H9 (cell line): ENCODE results near the gene FABP7. TPM values are rescaled to one million over a fixed set of nuclear protein-coding genes. Genes with fewer than 3 reads are reported as not detected.

ENCODE experiments used
- DNase-seq: peaks from one replicate; pipeline ENCODE4 v3.0.0-alpha.2; 2017
- H2AFZ ChIP-seq: one replicate; pipeline ENCODE4 v1.6.1; 2013; ENCODE audit warnings: mild to moderate bottlenecking, low read length, control low read depth, moderate library complexity
- H2AK5ac ChIP-seq: 2 replicates; pipeline ENCODE4 v1.6.1; 2013; ENCODE audit warnings: low read length, control low read depth, mixed read lengths; ENCODE audit not compliant: insufficient read length
- H2BK120ac ChIP-seq: one replicate; pipeline ENCODE4 v1.6.1; 2013; ENCODE audit warnings: low read depth, mild to moderate bottlenecking, low read length, control low read depth, inconsistent platforms; ENCODE audit not compliant: poor library complexity, severe bottlenecking
- H2BK12ac ChIP-seq: 2 replicates; pipeline ENCODE4 v1.6.1; 2013; ENCODE audit warnings: low read length, control low read depth, mixed read lengths, low read depth; ENCODE audit not compliant: insufficient read length
- H2BK15ac ChIP-seq: 2 replicates; pipeline ENCODE4 v1.6.1; 2013; ENCODE audit warnings: low read depth, low read length, control low read depth
- H2BK20ac ChIP-seq: one replicate; pipeline ENCODE4 v1.6.1; 2013; ENCODE audit warnings: low read depth, mild to moderate bottlenecking, low read length, control low read depth, inconsistent platforms; ENCODE audit not compliant: poor library complexity, severe bottlenecking
- H2BK5ac ChIP-seq: 2 replicates; pipeline ENCODE4 v1.6.1; 2013; ENCODE audit warnings: low read length, control low read depth, mixed read lengths; ENCODE audit not compliant: insufficient read length
- H3K14ac ChIP-seq: 2 replicates; pipeline ENCODE4 v1.6.1; 2013; ENCODE audit warnings: low read length, control low read depth; ENCODE audit not compliant: insufficient read depth
- H3K18ac ChIP-seq: 2 replicates; pipeline ENCODE4 v1.6.1; 2013; ENCODE audit warnings: low read depth, mild to moderate bottlenecking, mixed read lengths, low read length, control low read depth; ENCODE audit not compliant: insufficient read length
- H3K23ac ChIP-seq: 2 replicates; pipeline ENCODE4 v1.6.1; 2013; ENCODE audit warnings: low read length, control low read depth, mixed read lengths, low read depth; ENCODE audit not compliant: insufficient read length
- H3K23me2 ChIP-seq: 2 replicates; pipeline ENCODE4 v1.6.1; 2013; ENCODE audit warnings: low read depth, mild to moderate bottlenecking, mixed read lengths, low read length, control low read depth; ENCODE audit not compliant: insufficient read length, poor library complexity, severe bottlenecking
- H3K27ac ChIP-seq: 2 replicates; pipeline ENCODE4 v1.5.1; 2013; ENCODE audit warnings: low read length, control low read depth, mixed read lengths, low read depth; ENCODE audit not compliant: insufficient read length
- H3K27me3 ChIP-seq: 2 replicates; pipeline ENCODE4 v1.6.1; 2013; ENCODE audit warnings: low read length, control low read depth, inconsistent platforms; ENCODE audit not compliant: insufficient read depth
- H3K4ac ChIP-seq: 2 replicates; pipeline ENCODE4 v1.6.1; 2013; ENCODE audit warnings: low read depth, mild to moderate bottlenecking, control low read depth, inconsistent platforms, low read length, moderate library complexity
- H3K4me1 ChIP-seq: 2 replicates; pipeline ENCODE4 v1.6.1; 2013; ENCODE audit warnings: low read length, control low read depth, inconsistent platforms; ENCODE audit not compliant: insufficient read depth
- H3K4me2 ChIP-seq: 2 replicates; pipeline ENCODE4 v1.6.1; 2013; ENCODE audit warnings: low read length, control low read depth, mixed read lengths; ENCODE audit not compliant: insufficient read length, insufficient read depth
- H3K56ac ChIP-seq: 2 replicates; pipeline ENCODE4 v1.6.1; 2013; ENCODE audit warnings: low read depth, mild to moderate bottlenecking, mixed read lengths, low read length, control low read depth; ENCODE audit not compliant: insufficient read length
- H3K79me1 ChIP-seq: 2 replicates; pipeline ENCODE4 v1.6.1; 2013; ENCODE audit warnings: low read depth, mild to moderate bottlenecking, moderate library complexity, low read length, control low read depth, inconsistent platforms; ENCODE audit not compliant: insufficient read depth, poor library complexity, severe bottlenecking
- H3K79me2 ChIP-seq: 2 replicates; pipeline ENCODE4 v1.6.1; 2013; ENCODE audit warnings: low read length, control low read depth, inconsistent platforms; ENCODE audit not compliant: insufficient read depth
- H3K9ac ChIP-seq: 2 replicates; pipeline ENCODE4 v1.6.1; 2013; ENCODE audit warnings: low read length, control low read depth, mixed read lengths; ENCODE audit not compliant: insufficient read length; ENCODE audit errors: extremely low read depth
- H3K9me3 ChIP-seq: one replicate; pipeline ENCODE4 v1.6.1; 2013; ENCODE audit warnings: low read depth, low read length, inconsistent platforms; ENCODE audit not compliant: control insufficient read depth
- H3T11ph ChIP-seq: one replicate; pipeline ENCODE4 v1.6.1; 2013; ENCODE audit warnings: mild to moderate bottlenecking, low read length, control low read depth, inconsistent platforms
- H4K20me1 ChIP-seq: one replicate; pipeline ENCODE4 v1.6.1; 2013; ENCODE audit not compliant: control insufficient read depth, insufficient read length, insufficient read depth
- H4K5ac ChIP-seq: 2 replicates; pipeline ENCODE4 v1.6.1; 2013; ENCODE audit warnings: low read depth, mild to moderate bottlenecking, mixed read lengths, low read length, control low read depth; ENCODE audit not compliant: insufficient read length
- H4K8ac ChIP-seq: replicated peaks from 2 replicates; pipeline ENCODE4 v1.6.1; 2013; ENCODE audit warnings: low read length, control low read depth, mixed read lengths, low read depth; ENCODE audit not compliant: insufficient read length
- H4K91ac ChIP-seq: 2 replicates; pipeline ENCODE4 v1.6.1; 2013; ENCODE audit warnings: low read depth, mild to moderate bottlenecking, moderate library complexity, mixed read lengths, low read length, control low read depth; ENCODE audit not compliant: insufficient read length
- H3K27ac Mint-ChIP-seq, 3 experiments: 2 replicates in 2 of 3; 3 replicates in 1 of 3; pipeline ENCODE4 v1.8.0; 2020 to 2021; ENCODE audit warnings: mixed read lengths in 3 of 3, mild to moderate bottlenecking in 1 of 3, moderate library complexity in 1 of 3
- H3K27me3 Mint-ChIP-seq: 2 replicates; pipeline ENCODE4 v1.8.0; 2021; ENCODE audit warnings: low read depth, mild to moderate bottlenecking, moderate library complexity, mixed read lengths
- H3K36me3 Mint-ChIP-seq, 3 experiments: 2 replicates in 2 of 3; 3 replicates in 1 of 3; pipeline ENCODE4 v1.8.0; 2020 to 2021; ENCODE audit warnings: low read depth in 3 of 3, mixed read lengths in 3 of 3; ENCODE audit not compliant: insufficient read depth in 1 of 3
- H3K4me1 Mint-ChIP-seq, 2 experiments: 2 replicates each; pipeline ENCODE4 v1.8.0; 2020; ENCODE audit warnings: mixed read lengths in 2 of 2
- H3K4me3 Mint-ChIP-seq, 2 experiments: 2 replicates in 1 of 2; 3 replicates in 1 of 2; pipeline ENCODE4 v1.8.0; 2020 to 2021; ENCODE audit warnings: mild to moderate bottlenecking in 2 of 2, mixed read lengths in 2 of 2, moderate library complexity in 1 of 2
- H3K9me3 Mint-ChIP-seq, 2 experiments: 2 replicates in 1 of 2; 3 replicates in 1 of 2; pipeline ENCODE4 v1.8.0; 2020; ENCODE audit warnings: mild to moderate bottlenecking in 2 of 2, mixed read lengths in 2 of 2, moderate library complexity in 1 of 2
- WGBS: extraction: QIAGEN DNeasy Blood & Tissue Kit; methylation state at CpG from one replicate; pipeline ENCODE4 v1.1.7; 2013; ENCODE audit warnings: missing lambda C conversion rate, low lambda C conversion rate, mixed read lengths; ENCODE audit not compliant: insufficient read length; ENCODE audit errors: extremely low coverage; 5-methylcytosine and 5-hydroxymethylcytosine counted together
- total RNA-seq: library from RNA; stranded (reverse); gene quantifications from 2 replicates; pipeline ENCODE4 v1.2.1, GENCODE V29; 2021
- TF ChIP-seq, protein P1 (sequence below): fragments of 200-600 bp; sonication (generic); conservative IDR thresholded peaks from 3 replicates; pipeline ENCODE4 v1.8.0; 2021; ENCODE audit warnings: antibody characterized with exemption, mild to moderate bottlenecking

The FABP7 gene
- total RNA-seq, 1 experiment from 2014 or later, result 3.9 TPM

DNA sequence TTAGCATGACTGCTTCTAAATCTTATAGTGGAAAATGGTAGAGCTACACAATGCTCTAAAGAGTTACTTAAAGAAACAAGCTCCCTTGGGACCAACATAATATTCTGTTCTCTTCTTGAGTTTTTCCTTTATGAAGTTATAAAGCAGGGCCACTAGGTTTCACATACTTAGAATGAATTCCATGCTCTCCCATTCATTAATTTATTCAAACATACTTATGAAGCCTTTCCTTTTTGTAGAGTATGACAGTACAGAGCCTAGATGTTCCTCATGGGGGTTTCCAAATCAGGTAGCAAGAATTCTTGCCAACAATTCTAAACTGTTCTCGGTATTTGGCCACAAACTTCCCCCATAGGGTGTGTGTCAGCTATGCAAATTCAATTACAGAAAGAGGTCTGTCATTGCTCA lies 20.6 kb upstream of the FABP7 start:
- Histone ChIP-seq H4K8ac (no peak overlapping the region), H4K91ac (no peak overlapping the region), H3K4ac (no peak overlapping the region), H2BK5ac (no peak overlapping the region), H3K9ac (no peak overlapping the region), H4K5ac (no peak overlapping the region), H3K56ac (no peak overlapping the region), H3K4me1 (no peaks in the 10 kb centered on the region; the same call in 1 of the 2 replicates), H3K23me2 (no peaks in the 10 kb centered on the region), H3K23ac (no peak overlapping the region), H3K27ac (no peak overlapping the region), H3K79me1 (no peaks in the 10 kb centered on the region), H3T11ph (no peak overlapping the region), H3K14ac (no peak overlapping the region), H2AK5ac (no peak overlapping the region), H4K20me1 (no peaks in the 10 kb centered on the region), H3K27me3 (peaks cover 3% of the 10 kb centered on the region; the same call in 1 of the 2 replicates), H2BK15ac (no peak overlapping the region), H3K4me2 (no peak overlapping the region), H3K9me3 (no peaks in the 10 kb centered on the region), H2AFZ (no peak overlapping the region), H2BK12ac (no peak overlapping the region), H2BK120ac (no peak overlapping the region), H3K18ac (no peak overlapping the region), H3K79me2 (no peaks in the 10 kb centered on the region), H2BK20ac (no peak overlapping the region)
- whole genome bisulfite sequencing, result no CpG with 5 or more reads among the region's 1 CpG
- TF ChIP-seq, protein P1, sequence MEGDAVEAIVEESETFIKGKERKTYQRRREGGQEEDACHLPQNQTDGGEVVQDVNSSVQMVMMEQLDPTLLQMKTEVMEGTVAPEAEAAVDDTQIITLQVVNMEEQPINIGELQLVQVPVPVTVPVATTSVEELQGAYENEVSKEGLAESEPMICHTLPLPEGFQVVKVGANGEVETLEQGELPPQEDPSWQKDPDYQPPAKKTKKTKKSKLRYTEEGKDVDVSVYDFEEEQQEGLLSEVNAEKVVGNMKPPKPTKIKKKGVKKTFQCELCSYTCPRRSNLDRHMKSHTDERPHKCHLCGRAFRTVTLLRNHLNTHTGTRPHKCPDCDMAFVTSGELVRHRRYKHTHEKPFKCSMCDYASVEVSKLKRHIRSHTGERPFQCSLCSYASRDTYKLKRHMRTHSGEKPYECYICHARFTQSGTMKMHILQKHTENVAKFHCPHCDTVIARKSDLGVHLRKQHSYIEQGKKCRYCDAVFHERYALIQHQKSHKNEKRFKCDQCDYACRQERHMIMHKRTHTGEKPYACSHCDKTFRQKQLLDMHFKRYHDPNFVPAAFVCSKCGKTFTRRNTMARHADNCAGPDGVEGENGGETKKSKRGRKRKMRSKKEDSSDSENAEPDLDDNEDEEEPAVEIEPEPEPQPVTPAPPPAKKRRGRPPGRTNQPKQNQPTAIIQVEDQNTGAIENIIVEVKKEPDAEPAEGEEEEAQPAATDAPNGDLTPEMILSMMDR, result no peak
- Mint-ChIP-seq H3K27ac (no peak overlapping the region), H3K27me3 (peaks cover 15% of the 10 kb centered on the region), H3K4me1 (peaks cover 9 to 19% of the 10 kb centered on the region in 2 experiments), H3K4me3 (no peak overlapping the region), H3K9me3 (peaks cover 0 to 3% of the 10 kb centered on the region in 2 experiments; a peak in 1 of 5 replicates), H3K36me3 (peaks cover 0 to 1% (median 0%) of the 10 kb centered on the region in 3 experiments; a peak in 1 of 7 replicates)
- DNase-seq, result no peak
